Measurements from ENCODE around the gene CPPED1.

DNA sequence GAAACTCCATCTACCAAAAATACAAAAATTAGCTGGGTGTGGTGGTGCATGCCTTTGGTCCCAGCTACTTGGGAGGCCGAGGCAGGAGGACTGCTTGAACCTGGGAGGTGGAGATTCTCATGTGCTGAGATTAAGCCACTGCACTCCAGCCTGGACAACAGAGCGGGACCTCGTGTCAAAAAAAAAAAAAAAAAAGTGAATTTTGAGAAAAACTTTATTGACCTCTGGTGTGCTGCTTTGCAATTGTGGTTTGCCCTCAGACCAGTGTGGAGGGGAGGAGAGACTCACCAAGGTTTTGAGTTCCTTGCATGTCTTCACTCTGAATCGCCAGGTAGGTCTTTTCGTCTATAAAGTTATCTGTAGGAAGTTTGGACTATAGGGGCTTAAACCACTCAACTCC, 145.2 kb downstream of the CPPED1 start:
- TF ChIP-seq, protein P1, sequence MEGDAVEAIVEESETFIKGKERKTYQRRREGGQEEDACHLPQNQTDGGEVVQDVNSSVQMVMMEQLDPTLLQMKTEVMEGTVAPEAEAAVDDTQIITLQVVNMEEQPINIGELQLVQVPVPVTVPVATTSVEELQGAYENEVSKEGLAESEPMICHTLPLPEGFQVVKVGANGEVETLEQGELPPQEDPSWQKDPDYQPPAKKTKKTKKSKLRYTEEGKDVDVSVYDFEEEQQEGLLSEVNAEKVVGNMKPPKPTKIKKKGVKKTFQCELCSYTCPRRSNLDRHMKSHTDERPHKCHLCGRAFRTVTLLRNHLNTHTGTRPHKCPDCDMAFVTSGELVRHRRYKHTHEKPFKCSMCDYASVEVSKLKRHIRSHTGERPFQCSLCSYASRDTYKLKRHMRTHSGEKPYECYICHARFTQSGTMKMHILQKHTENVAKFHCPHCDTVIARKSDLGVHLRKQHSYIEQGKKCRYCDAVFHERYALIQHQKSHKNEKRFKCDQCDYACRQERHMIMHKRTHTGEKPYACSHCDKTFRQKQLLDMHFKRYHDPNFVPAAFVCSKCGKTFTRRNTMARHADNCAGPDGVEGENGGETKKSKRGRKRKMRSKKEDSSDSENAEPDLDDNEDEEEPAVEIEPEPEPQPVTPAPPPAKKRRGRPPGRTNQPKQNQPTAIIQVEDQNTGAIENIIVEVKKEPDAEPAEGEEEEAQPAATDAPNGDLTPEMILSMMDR (IDR thresholded peaks at IDR 0.05; ENCODE audit: low read depth, low read length, missing input control) = no peak
- TF ChIP-seq YY1 (IDR thresholded peaks at IDR 0.05) (no peak), RAD21 (IDR thresholded peaks at IDR 0.05) (no peak), RXRA (IDR thresholded peaks at IDR 0.05) (no peak)
- TF ChIP-seq, protein P2, sequence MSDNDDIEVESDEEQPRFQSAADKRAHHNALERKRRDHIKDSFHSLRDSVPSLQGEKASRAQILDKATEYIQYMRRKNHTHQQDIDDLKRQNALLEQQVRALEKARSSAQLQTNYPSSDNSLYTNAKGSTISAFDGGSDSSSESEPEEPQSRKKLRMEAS (IDR thresholded peaks at IDR 0.05) = no peak
